GM12878 (cell line): ENCODE data around the gene IRX5. TPM values are rescaled to one million over a fixed set of nuclear protein-coding genes. Genes with fewer than 3 reads are reported as not detected.

Experiments
- ATAC-seq: fragments of 200-7000 bp; cut with Tn5 transposase; 3 replicates; pipeline ENCODE4 v1.9.1; 2020; ENCODE audit warnings: mild to moderate bottlenecking, moderate library complexity
- BruUV-seq: library from RNA; stranded (reverse); fragments of 400-500 nt; replicated peaks from 2 replicates; lab custom pipeline; 2021; lab: Mats Ljungman, UMichigan
- CTCF ChIA-PET: fragments of 300-600 bp; sonication (Branson Sonifier 250); formaldehyde crosslinking; extraction: SDS; loops from one replicate; lab custom pipeline; 2021; ENCODE audit warnings: inconsistent platforms; lab: Yijun Ruan, JAX
- POLR2A ChIA-PET: fragments of 350-600 bp; formaldehyde crosslinking; extraction: SDS; loops from one replicate; lab custom pipeline; 2021; ENCODE audit warnings: inconsistent platforms; lab: Charles Lee
- RAD21 ChIA-PET: fragments of 300-600 bp; sonication (Branson Sonifier 250); formaldehyde crosslinking; loops from one replicate; lab custom pipeline; 2023; ENCODE audit warnings: antibody characterized with exemption; ENCODE audit not compliant: unreplicated experiment; lab: Charles Lee
- SMC1A ChIA-PET: fragments of 300-600 bp; sonication (Branson Sonifier 250); formaldehyde crosslinking; loops from one replicate; lab custom pipeline; 2023; ENCODE audit not compliant: unreplicated experiment, uncharacterized antibody; lab: Charles Lee
- DNase-seq: peaks from one replicate; pipeline ENCODE4 v3.0.0-alpha.2; 2011; ENCODE audit warnings: low read depth, low spot score
- FAIRE-seq: peaks from 3 replicates; lab custom pipeline; 2011; peaks lifted over from hg19 to GRCh38; lab: Jason Lieb, UNC
- H2AFZ ChIP-seq: 2 replicates; pipeline ENCODE4 v1.6.0; 2011; ENCODE audit warnings: low read depth, low read length, control low read depth; ENCODE audit not compliant: control insufficient read depth
- H3K27ac ChIP-seq: 2 replicates; pipeline ENCODE4 v1.5.1; 2011; ENCODE audit warnings: control low read depth; ENCODE audit not compliant: control insufficient read depth, insufficient read depth
- H3K27me3 ChIP-seq, 2 experiments: replicated peaks in 1 of 2; 2 replicates each; pipeline versions ENCODE4 v1.6.0 to v1.6.1; 2011; ENCODE audit warnings: low read length in 1 of 2; ENCODE audit not compliant: control insufficient read depth in 2 of 2, insufficient read depth in 2 of 2
- H3K36me3 ChIP-seq, 2 experiments: 2 replicates each; pipeline ENCODE4 v1.5.1; 2011; ENCODE audit warnings: low read length in 1 of 2; ENCODE audit not compliant: control insufficient read depth in 2 of 2, insufficient read depth in 2 of 2
- H3K4me1 ChIP-seq: 2 replicates; pipeline ENCODE4 v1.6.1; 2011; ENCODE audit warnings: mild to moderate bottlenecking, low read length, moderate library complexity, mixed read lengths; ENCODE audit not compliant: control insufficient read depth, insufficient read depth
- H3K4me2 ChIP-seq: 2 replicates; pipeline ENCODE4 v1.6.0; 2011; ENCODE audit warnings: control low read depth; ENCODE audit not compliant: control insufficient read depth, insufficient read depth
- H3K4me3 ChIP-seq: fragments of 200-600 bp; sonication (generic); 2 replicates; pipeline ENCODE4 v1.5.1; 2016
- H3K79me2 ChIP-seq: 2 replicates; pipeline ENCODE4 v1.6.0; 2011; ENCODE audit warnings: low read length; ENCODE audit not compliant: control insufficient read depth, insufficient read depth
- H3K9ac ChIP-seq: 2 replicates; pipeline ENCODE4 v1.8.0; 2011; ENCODE audit warnings: low read length, control low read depth, mixed read lengths; ENCODE audit not compliant: control insufficient read depth, insufficient read depth
- H3K9me3 ChIP-seq: replicated peaks from 3 replicates; pipeline ENCODE4 v1.5.1; 2011; ENCODE audit warnings: mild to moderate bottlenecking, low read length; ENCODE audit not compliant: control insufficient read depth, insufficient read depth
- H4K20me1 ChIP-seq: 2 replicates; pipeline ENCODE4 v1.6.0; 2011; ENCODE audit not compliant: control insufficient read depth, insufficient read depth
- CBX3 ChIP-seq: fragments of 200-600 bp; sonication (generic); IDR thresholded peaks from 2 replicates; pipeline ENCODE4 v1.6.1; 2016; ENCODE audit warnings: low read depth, borderline replicate concordance
- CBX5 ChIP-seq: sonication (generic); IDR thresholded peaks from 2 replicates; pipeline ENCODE4 v1.6.1; 2016; ENCODE audit warnings: low read depth, moderate library complexity, mild to moderate bottlenecking, inconsistent platforms
- CHD1 ChIP-seq: IDR thresholded peaks from 2 replicates; pipeline ENCODE4 v1.6.1; 2012; ENCODE audit warnings: low read depth, low read length, improper control_type of control experiment
- ELK1 ChIP-seq: IDR thresholded peaks from 2 replicates; pipeline ENCODE4 v1.6.1; 2012; ENCODE audit warnings: low read depth, low read length, improper control_type of control experiment
- EP300 ChIP-seq, 2 experiments: fragments of 150-350 bp in 1 of 2; IDR thresholded peaks; 2 replicates each; pipeline ENCODE4 v1.6.1; 2011 to 2012; ENCODE audit warnings: low read depth in 2 of 2, low read length in 2 of 2, borderline replicate concordance in 1 of 2, improper control_type of control experiment in 1 of 2, inconsistent platforms in 1 of 2; ENCODE audit not compliant: control insufficient read depth in 1 of 2
- ETV6 ChIP-seq, 2 experiments: fragments of 450-650 bp in 1 of 2; IDR thresholded peaks in 1 of 2; conservative IDR thresholded peaks in 1 of 2; 2 replicates each; pipeline ENCODE4 v1.6.1; 2014; ENCODE audit warnings: antibody characterized with exemption in 1 of 2, borderline replicate concordance in 1 of 2, low read depth in 1 of 2, mild to moderate bottlenecking in 1 of 2, moderate library complexity in 1 of 2
- JUND ChIP-seq: IDR thresholded peaks from 2 replicates; pipeline ENCODE4 v1.6.1; 2012; ENCODE audit warnings: low read depth, mild to moderate bottlenecking, low read length, improper control_type of control experiment, moderate library complexity
- KAT2A ChIP-seq: conservative IDR thresholded peaks from 2 replicates; pipeline ENCODE4 v1.6.1; 2011; ENCODE audit warnings: low read depth, low read length; ENCODE audit not compliant: control insufficient read depth
- MTA3 ChIP-seq: IDR thresholded peaks from 2 replicates; pipeline ENCODE4 v1.6.1; 2012; ENCODE audit warnings: low read length, inconsistent platforms, borderline replicate concordance
- NFYB ChIP-seq: IDR thresholded peaks from 2 replicates; pipeline ENCODE4 v1.6.1; 2011; ENCODE audit warnings: low read depth, mild to moderate bottlenecking, low read length, improper control_type of control experiment, moderate library complexity; ENCODE audit not compliant: insufficient read depth
- PBX3 ChIP-seq: IDR thresholded peaks from 2 replicates; pipeline ENCODE4 v1.6.1; 2011; ENCODE audit warnings: mild to moderate bottlenecking, low read depth, low read length, moderate library complexity; ENCODE audit not compliant: insufficient replicate concordance
- RB1 ChIP-seq: fragments of 450-650 bp; formaldehyde crosslinking; IDR thresholded peaks from 2 replicates; pipeline ENCODE4 v1.6.1; 2017; ENCODE audit warnings: mild to moderate bottlenecking, borderline replicate concordance
- SRF ChIP-seq, 2 experiments: IDR thresholded peaks; 2 replicates each; pipeline ENCODE4 v1.6.1; 2011; ENCODE audit warnings: low read depth in 2 of 2, low read length in 2 of 2, mild to moderate bottlenecking in 1 of 2, moderate library complexity in 1 of 2
- TAF1 ChIP-seq: IDR thresholded peaks from 2 replicates; pipeline ENCODE4 v1.6.1; 2011; ENCODE audit warnings: mild to moderate bottlenecking, low read depth, low read length, borderline replicate concordance
- USF1 ChIP-seq: IDR thresholded peaks from 2 replicates; pipeline ENCODE4 v1.6.1; 2011; ENCODE audit warnings: borderline replicate concordance, low read depth, mild to moderate bottlenecking, moderate library complexity, mixed read lengths, low read length; ENCODE audit not compliant: insufficient read depth; ENCODE audit errors: extremely low read length
- YY1 ChIP-seq: IDR thresholded peaks from 2 replicates; pipeline ENCODE4 v1.6.1; 2011; ENCODE audit warnings: low read depth, mild to moderate bottlenecking, low read length
- ZNF592 ChIP-seq: fragments of 450-650 bp; IDR thresholded peaks from 2 replicates; pipeline ENCODE4 v1.6.1; 2017; ENCODE audit warnings: mild to moderate bottlenecking, moderate library complexity
- WGBS: methylation state at CpG from one replicate; pipeline ENCODE4 v1.1.6; 2016; ENCODE audit warnings: low lambda C conversion rate; ENCODE audit not compliant: insufficient replicate concordance, insufficient coverage; ENCODE audit errors: missing lambda C conversion rate; 5-methylcytosine and 5-hydroxymethylcytosine counted together
- in situ Hi-C: fragments of 300-500 bp; cut with MboI; formaldehyde crosslinking; loops from 9 replicates; pipeline ENCODE4 v1.14.3; 2018; ENCODE audit warnings: mixed read lengths
- intact Hi-C: fragments of 100-400 bp; cut with micrococcal nuclease; formaldehyde crosslinking; loops from one replicate; pipeline ENCODE4 v1.14.2; 2022; ENCODE audit not compliant: unreplicated experiment
- polyA plus RNA-seq, 11 experiments: library from polyadenylated mRNA; depleted of rRNA in 4 of 11; unstranded in 6 of 11; stranded (reverse) in 5 of 11; fragments of >200 nt; fragmentation: Nextera tagmentation in 4 of 11; fragmentation: Illumina TruSeq in 1 of 11; extraction: Ambion mirVana in 4 of 11; extraction: Trizol in 1 of 11; gene quantifications; 1 replicate in 1 of 11; 2 replicates in 10 of 11; pipeline versions ENCODE4 v1.2.1 to v1.2.3, GENCODE V29; 2011 to 2016; ENCODE audit warnings: inconsistent platforms in 2 of 11, missing spikeins in 2 of 11, low read depth in 1 of 11
- total RNA-seq, 4 experiments: library from RNA; depleted of rRNA in 3 of 4; stranded (reverse); fragments of >200 nt in 3 of 4; fragmentation: Illumina TruSeq in 1 of 4; extraction: Trizol in 1 of 4; gene quantifications; 2 replicates each; pipeline versions ENCODE4 v1.2.1 to v1.2.3, GENCODE V29; 2013 to 2021

The IRX5 gene
- total and polyA plus RNA-seq, 10 of the 15 experiments (the other 5 are each of a cell fraction or from before 2014, with no cell fraction given), result 0.08 TPM; not detected in 9

GRCh38 chr16:54882556-54882955, 48.1 kb upstream of the IRX5 start:
- in situ Hi-C loops, result no loop called here
- no peak for ATAC-seq
- ChIA-PET CTCF (no interaction called here), SMC1A (no interaction called here), RAD21 (no interaction called here), POLR2A (no interaction called here)
- H3K79me2 ChIP-seq, result no peaks in the 10 kb centered on the region
- no peak for FAIRE-seq
- H3K4me1 ChIP-seq, result no peaks in the 10 kb centered on the region
- 0% methylated on average over 2 of the region's 2 CpGs for WGBS
- intact Hi-C loops, result no loop called here
- H3K9me3 ChIP-seq, result no peaks in the 10 kb centered on the region
- H3K4me3 ChIP-seq, result no peak overlapping the region
- no peaks in the 10 kb centered on the region for H4K20me1 ChIP-seq
- BruUV-seq, result no TSS peak
- H2AFZ ChIP-seq, result no peak overlapping the region
- no peak for DNase-seq
- no peak overlapping the region for H3K9ac ChIP-seq
- no peak overlapping the region for H3K27ac ChIP-seq
- H3K27me3 ChIP-seq, result no peaks in the 10 kb centered on the region
- H3K4me2 ChIP-seq, result no peak overlapping the region
- no peaks in the 10 kb centered on the region for H3K36me3 ChIP-seq
- TF ChIP-seq CBX3, result no peak
- no peak for TF ChIP-seq NFYB
- TF ChIP-seq RB1, result no peak
- TF ChIP-seq PBX3, result no peak
- no peak for TF ChIP-seq SRF (IDR thresholded peaks at IDR 0.05; ENCODE audit: low read depth in 2 of 2, low read length in 2 of 2)
- TF ChIP-seq CBX5, result no peak
- TF ChIP-seq ZNF592, result no peak
- TF ChIP-seq MTA3, result no peak
- no peak for TF ChIP-seq CHD1
- no peak for TF ChIP-seq ELK1
- TF ChIP-seq EP300 (IDR thresholded peaks at IDR 0.05; ENCODE audit: borderline replicate concordance in 1 of 2, control insufficient read depth in 1 of 2, low read depth in 2 of 2, low read length in 2 of 2), result no peak
- TF ChIP-seq TAF1, result no peak
- TF ChIP-seq ETV6 (conservative IDR thresholded peaks at IDR 0.05 in 1 of 2, IDR thresholded peaks at IDR 0.05 in 1 of 2; ENCODE audit: borderline replicate concordance in 1 of 2, low read depth in 1 of 2), result no peak
- TF ChIP-seq JUND, result no peak
- TF ChIP-seq USF1, result no peak
- TF ChIP-seq KAT2A, result no peak
- no peak for TF ChIP-seq YY1
